ENCODE results near the gene UNC5A. TPM values are rescaled to one million over a fixed set of nuclear protein-coding genes. Genes with fewer than 3 reads are reported as not detected.
"Not testable (repeated sequence)": the region's sequence is repeated elsewhere in the genome, so short reads cannot be mapped to it uniquely, and the experiment has no call there.

The UNC5A gene
- total RNA-seq, 3 donors from 2014 or later, result 0.07 to 0.16 TPM; not detected in 1

DNA sequence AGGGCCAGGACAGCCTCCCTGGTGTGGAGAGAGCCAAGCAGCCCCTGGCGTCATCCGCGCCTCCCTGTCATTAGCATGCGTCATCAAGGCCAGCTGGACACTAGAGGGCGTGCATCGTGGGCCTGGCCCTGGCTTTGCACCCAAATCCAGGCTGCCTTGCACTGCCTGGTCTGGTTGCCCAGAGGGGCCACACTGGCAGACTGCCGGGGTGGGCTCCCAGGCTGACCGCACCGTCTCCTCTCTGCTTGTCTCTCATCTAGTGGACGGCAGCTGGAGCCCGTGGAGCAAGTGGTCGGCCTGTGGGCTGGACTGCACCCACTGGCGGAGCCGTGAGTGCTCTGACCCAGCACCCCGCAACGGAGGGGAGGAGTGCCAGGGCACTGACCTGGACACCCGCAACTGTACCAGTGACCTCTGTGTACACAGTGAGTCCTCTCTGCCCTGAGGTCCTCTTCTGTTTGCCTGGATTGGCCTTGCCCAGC lies 59.8 kb downstream of the UNC5A start:
- no peak overlapping the region for H3K4me3 ChIP-seq
- TF ChIP-seq, protein P1, sequence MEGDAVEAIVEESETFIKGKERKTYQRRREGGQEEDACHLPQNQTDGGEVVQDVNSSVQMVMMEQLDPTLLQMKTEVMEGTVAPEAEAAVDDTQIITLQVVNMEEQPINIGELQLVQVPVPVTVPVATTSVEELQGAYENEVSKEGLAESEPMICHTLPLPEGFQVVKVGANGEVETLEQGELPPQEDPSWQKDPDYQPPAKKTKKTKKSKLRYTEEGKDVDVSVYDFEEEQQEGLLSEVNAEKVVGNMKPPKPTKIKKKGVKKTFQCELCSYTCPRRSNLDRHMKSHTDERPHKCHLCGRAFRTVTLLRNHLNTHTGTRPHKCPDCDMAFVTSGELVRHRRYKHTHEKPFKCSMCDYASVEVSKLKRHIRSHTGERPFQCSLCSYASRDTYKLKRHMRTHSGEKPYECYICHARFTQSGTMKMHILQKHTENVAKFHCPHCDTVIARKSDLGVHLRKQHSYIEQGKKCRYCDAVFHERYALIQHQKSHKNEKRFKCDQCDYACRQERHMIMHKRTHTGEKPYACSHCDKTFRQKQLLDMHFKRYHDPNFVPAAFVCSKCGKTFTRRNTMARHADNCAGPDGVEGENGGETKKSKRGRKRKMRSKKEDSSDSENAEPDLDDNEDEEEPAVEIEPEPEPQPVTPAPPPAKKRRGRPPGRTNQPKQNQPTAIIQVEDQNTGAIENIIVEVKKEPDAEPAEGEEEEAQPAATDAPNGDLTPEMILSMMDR (IDR thresholded peaks at IDR 0.05), result no peak
- peak; percentile 68 for ATAC-seq
- intact Hi-C loops (cut with DNase I, micrococcal nuclease), result no loop called here
- H3K4me1 ChIP-seq (ENCODE audit: low read depth), result no peaks in the 10 kb centered on the region
- DNase-seq, result peak in 2 of 3 donors; percentile 31 to 48
- H3K36me3 ChIP-seq (ENCODE audit: low read depth), result no peaks in the 10 kb centered on the region
- H3K9me3 ChIP-seq, result no peaks in the 10 kb centered on the region

GRCh38 chr5:176870644-176871043 lies 60.3 kb downstream of the UNC5A start:
- H3K36me3 ChIP-seq (ENCODE audit: low read depth); H3K4me1 ChIP-seq (ENCODE audit: low read depth); ATAC-seq; H3K4me3 ChIP-seq; intact Hi-C loops (cut with DNase I, micrococcal nuclease); H3K9me3 ChIP-seq; DNase-seq: not testable (repeated sequence)

- intact Hi-C loops (cut with DNase I, micrococcal nuclease); DNase-seq; H3K4me3 ChIP-seq: not testable (repeated sequence)
Measured at GRCh38 chr5:176872586-176872985, 62.2 kb downstream of the UNC5A start.

DNA sequence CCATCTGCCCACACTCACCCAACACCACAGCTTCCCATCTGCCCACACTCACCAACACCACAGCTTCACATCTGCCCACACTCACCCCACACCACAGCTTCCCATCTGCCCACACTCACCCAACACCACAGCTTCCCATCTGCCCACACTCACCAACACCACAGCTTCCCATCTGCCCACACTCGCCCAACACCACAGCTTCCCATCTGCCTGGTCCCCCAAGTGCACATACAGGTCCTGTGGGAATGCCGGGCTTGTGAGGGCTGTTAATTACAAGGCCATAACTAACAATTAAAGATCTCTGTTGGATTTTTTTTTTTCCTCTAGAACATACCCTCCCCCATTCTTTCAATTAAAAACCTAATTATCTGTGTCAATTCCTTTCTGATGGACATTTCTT lies 62.7 kb downstream of the UNC5A start:
- ATAC-seq; DNase-seq; intact Hi-C loops (cut with DNase I, micrococcal nuclease); H3K36me3 ChIP-seq (ENCODE audit: low read depth); H3K9me3 ChIP-seq; H3K4me3 ChIP-seq; H3K4me1 ChIP-seq (ENCODE audit: low read depth): not testable (repeated sequence)

More at GRCh38 chr5:176872586-176872985, 62.2 kb downstream of the UNC5A start:
- H3K36me3 ChIP-seq (ENCODE audit: low read depth); H3K4me1 ChIP-seq (ENCODE audit: low read depth); H3K9me3 ChIP-seq; ATAC-seq: not testable (repeated sequence)

DNA sequence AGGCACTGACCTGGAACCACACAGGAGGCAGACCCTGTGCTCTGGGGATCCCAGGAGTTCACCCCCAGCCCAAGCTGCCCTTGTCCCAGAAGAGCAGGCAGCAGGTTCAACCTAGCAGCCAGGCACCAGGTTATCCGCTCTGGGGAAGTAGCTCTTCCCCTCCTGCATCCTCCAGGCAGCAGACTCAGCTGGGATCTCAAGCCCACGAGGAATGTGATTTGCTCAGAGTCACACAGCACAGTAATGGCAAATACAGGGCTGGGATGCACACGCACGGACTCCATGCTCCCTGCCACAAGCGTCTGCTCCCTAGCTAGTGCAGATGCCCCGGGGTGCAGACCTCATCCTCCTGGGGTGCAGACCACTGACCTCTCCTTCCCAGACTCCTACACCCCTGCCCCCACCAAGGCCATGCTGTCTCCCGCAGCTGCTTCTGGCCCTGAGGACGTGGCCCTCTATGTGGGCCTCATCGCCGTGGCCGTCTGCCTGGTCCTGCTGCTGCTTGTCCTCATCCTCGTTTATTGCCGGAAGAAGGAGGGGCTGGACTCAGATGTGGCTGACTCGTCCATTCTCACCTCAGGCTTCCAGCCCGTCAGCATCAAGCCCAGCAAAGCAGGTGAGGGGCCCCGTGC lies 63.3 kb downstream of the UNC5A start:
- H3K4me3 ChIP-seq, result no peak overlapping the region
- no peaks in the 10 kb centered on the region for H3K36me3 ChIP-seq (ENCODE audit: low read depth)
- TF ChIP-seq, protein P1 (IDR thresholded peaks at IDR 0.05), result no peak
- ATAC-seq, result no peak
- no peaks in the 10 kb centered on the region for H3K9me3 ChIP-seq
- no peaks in the 10 kb centered on the region for H3K4me1 ChIP-seq (ENCODE audit: low read depth)
- DNase-seq, result no peak
- intact Hi-C loops (cut with DNase I, micrococcal nuclease), result no loop called here

DNA sequence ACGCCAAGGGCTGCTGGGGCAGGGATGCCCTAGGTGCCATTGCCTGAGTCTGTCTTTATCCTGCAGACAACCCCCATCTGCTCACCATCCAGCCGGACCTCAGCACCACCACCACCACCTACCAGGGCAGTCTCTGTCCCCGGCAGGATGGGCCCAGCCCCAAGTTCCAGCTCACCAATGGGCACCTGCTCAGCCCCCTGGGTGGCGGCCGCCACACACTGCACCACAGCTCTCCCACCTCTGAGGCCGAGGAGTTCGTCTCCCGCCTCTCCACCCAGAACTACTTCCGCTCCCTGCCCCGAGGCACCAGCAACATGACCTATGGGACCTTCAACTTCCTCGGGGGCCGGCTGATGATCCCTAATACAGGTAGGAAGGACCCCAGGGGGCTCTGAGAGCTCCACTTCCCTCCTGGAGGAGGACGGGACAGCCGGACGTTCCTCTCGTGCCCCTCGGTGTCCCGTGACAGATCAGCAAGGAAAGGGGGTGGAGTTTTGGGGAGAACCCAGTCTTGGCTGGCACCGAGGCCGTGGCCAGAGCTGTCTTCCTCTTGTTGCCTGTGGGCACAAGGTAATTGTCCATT lies 63.9 kb downstream of the UNC5A start:
- TF ChIP-seq, protein P1 (IDR thresholded peaks at IDR 0.05), result no peak
- no peak for DNase-seq
- no peaks in the 10 kb centered on the region for H3K36me3 ChIP-seq (ENCODE audit: low read depth)
- no peak overlapping the region for H3K4me3 ChIP-seq
- ATAC-seq, result no peak
- H3K4me1 ChIP-seq (ENCODE audit: low read depth), result no peaks in the 10 kb centered on the region
- intact Hi-C loops (cut with DNase I, micrococcal nuclease), result no loop called here
- no peaks in the 10 kb centered on the region for H3K9me3 ChIP-seq

DNA sequence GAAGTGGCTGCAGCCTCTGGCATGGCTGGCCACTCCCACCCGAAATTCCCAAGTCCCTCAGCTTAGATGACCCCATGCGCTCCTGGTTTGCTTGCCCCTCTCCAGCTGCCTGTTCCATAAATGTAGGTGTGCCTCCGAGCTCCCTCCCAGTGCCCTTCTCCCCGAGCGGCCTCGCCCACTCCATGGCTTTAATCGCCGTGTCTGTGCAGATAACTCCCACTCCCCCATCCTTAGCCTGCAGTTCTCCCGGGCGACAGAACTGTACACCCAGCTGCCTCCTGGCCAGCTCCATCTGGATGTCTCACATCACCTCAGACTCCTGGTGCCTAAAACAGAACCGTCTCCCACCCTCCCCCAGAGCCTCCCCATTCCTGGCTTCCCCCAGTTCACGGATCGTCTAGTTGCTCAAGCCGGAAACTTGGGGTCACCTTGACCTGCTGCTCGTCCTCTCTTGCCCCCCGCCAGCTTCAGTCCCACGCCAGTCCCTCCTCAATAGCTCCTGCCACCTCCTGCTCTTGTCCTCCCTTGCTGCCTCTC lies 64.7 kb downstream of the UNC5A start:
- no peaks in the 10 kb centered on the region for H3K4me1 ChIP-seq (ENCODE audit: low read depth)
- intact Hi-C loops (cut with DNase I, micrococcal nuclease), result no loop called here
- DNase-seq (no peak), ATAC-seq (no peak)
- no peaks in the 10 kb centered on the region for H3K36me3 ChIP-seq (ENCODE audit: low read depth)
- no peak overlapping the region for H3K4me3 ChIP-seq
- TF ChIP-seq, protein P1 (IDR thresholded peaks at IDR 0.05), result no peak
- H3K9me3 ChIP-seq, result no peaks in the 10 kb centered on the region
